COLO829 (cell line): ENCODE measurements around the gene COX6B2.

Experiments used
- DNase-seq: peaks from one replicate; pipeline ENCODE4 v3.0.0; 2012; ENCODE audit warnings: low spot score

Gene COX6B2

DNA sequence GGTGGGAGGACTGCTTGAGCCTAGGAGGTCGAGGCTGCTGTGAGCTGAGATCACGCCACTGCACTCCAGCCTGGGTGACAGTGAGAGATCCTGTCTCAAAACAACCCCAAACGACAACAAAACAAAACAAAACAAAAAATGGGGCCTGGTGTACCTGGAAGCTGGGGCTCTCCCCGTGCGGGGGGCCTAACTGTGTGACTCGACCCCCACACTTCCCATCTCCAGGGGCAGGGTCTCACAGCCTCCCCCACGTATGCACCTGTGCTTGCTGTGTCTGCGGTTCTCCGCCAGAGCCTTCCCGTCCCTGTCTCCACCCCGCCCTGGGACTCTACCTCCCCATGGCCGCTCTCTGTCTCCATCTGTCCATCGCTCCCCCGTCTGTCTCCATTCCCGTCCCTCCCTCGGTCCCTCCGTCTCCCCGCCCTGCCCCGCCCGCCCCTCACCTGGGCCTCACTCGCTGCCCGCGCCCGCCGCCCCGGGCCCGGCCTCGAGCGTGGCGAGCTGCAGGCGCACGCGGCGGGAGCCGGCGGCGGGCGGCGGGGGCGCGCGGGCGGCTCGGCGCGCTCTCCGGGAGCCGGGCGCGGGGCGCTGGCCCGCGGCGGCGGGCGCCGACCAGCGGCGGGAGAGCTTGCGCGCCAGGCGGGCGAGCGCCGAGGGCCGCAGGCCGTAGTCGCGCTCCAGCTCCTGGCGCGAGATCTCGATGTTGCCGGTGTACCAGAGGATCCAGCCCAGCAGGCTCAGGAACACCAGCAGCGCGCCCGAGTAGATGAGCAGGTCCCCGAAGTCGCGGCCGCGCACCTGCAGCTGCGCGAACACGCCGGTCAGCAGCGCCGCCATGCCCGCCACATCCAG is 29.0 kb upstream of the COX6B2 start:
- no peak for DNase-seq

DNA sequence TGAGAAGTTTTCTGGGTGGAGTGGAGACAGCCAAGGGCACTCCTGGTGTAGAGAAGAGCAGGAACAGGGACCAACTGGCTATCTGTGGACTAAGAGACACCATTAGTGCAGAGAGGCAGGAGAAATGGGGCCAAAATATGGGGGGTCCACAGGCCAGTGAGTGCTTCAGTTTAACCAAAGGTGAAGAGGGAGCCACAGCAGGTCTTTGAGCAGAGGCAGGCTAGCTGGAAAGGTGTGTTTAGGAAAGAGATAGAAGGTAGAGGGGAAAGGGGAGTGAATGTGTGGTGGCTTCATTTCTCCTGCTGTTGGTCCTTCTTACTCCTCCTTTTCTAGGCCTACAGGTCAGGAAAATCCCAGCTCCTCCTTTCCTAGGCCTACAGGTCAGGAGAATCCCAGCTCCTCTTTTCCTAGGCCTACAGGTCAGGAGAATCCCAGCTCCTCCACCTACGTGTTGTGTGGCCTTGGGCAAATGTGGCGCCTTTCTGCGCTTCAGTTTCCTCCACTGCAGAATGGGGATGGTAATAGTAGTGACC is 28.1 kb upstream of the COX6B2 start:
- DNase-seq = no peak

DNA sequence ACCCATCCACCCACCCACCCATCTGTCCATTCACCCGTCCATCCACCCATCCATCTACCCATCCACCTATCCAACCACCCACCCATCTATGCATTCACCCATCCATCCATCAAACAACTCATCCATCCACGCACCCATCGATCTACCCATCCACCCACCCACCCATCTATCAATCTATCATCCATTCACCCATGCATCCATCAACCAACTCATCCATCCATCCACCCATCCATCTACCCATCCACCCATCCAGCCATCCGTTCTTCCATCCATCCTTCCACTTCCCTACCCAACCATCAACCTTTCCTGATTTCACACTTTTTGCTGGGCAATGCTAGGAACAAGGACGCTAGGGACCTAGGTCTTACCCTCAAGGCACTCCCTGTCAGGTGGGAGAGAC is 27.5 kb upstream of the COX6B2 start:
- no peak for DNase-seq

GRCh38 chr19:55379174-55379573 is 24.7 kb upstream of the COX6B2 start:
- no peak for DNase-seq

DNA sequence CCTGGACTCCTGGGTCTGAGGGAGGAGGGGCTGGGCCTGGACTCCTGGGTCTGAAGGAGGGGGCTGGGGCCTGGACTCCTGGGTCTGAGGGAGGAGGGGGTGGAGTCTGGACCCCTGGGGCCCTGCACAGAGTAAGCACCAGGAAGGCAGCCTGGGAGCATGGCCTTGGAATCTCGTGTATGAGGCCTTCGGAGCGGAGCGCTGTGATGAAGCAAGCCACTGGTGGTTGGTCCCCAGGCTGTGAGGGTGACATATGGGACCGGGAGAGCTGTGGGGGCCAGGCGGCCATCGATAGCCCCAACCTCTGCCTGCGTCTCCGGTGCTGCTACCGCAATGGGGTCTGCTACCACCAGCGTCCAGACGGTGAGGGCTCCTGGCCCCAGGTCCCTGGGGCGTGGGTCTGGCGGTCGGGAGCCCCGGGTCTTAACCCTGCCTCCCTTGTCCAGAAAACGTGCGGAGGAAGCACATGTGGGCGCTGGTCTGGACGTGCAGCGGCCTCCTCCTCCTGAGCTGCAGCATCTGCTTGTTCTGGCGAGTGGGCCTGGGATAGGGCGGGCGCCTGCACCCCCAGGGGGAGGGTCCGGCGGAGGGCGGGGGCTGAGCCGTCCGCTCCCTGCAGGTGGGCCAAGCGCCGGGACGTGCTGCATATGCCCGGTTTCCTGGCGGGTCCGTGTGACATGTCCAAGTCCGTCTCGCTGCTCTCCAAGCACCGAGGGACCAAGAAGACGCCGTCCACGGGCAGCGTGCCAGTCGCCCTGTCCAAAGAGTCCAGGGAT is 23.0 kb upstream of the COX6B2 start:
- no peak for DNase-seq

GRCh38 chr19:55376241-55376933 is 21.9 kb upstream of the COX6B2 start, which contains the start of gene TMEM190:
TSS of gene TMEM190 (plus strand) at chr19:55376826. CDS start at chr19:55376854, 28 bp downstream.
- no peak for DNase-seq

DNA sequence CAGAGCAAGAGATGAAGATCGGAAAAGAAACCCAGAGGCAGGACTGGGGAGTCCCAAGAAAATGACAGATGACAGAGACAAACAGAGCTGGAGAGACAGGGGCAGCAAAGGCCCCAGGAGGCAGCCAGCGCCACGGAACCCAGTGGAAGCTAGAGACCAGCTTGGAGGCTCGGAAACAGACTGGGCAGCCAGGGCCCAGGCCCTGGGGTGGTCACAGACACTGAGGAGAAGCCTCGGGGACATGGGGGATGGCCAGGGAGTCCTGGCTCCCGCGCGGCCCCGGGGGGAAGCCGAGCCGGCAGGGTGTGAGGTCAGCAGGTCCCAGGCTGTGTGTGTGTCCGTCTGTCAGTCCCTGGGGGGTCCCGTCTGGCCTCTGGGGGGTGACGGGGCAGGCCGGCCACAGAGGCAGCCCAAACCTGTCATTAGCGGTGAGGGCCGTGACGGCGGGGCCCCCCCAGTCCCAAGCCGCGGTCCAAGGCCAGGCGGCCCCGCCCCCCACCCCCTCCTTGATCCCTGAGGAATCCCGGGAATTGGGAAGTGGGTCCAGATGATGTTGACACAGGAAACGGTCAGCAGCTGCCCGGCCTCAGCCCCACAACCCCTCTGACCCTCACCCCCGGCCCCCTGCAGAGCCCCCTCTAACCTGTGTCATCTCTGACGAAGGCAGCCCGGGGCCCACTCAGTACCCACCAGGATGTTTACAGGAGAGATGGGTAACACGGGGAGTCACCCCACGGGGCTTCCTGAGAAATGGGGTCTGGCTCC is 19.7 kb upstream of the COX6B2 start:
- no peak for DNase-seq

- no peak for DNase-seq
These were observed 18.9 kb upstream of the COX6B2 start for GRCh38 chr19:55373306-55373992.

- DNase-seq = no peak
These were observed 18.0 kb upstream of the COX6B2 start for GRCh38 chr19:55372316-55373081.

DNA sequence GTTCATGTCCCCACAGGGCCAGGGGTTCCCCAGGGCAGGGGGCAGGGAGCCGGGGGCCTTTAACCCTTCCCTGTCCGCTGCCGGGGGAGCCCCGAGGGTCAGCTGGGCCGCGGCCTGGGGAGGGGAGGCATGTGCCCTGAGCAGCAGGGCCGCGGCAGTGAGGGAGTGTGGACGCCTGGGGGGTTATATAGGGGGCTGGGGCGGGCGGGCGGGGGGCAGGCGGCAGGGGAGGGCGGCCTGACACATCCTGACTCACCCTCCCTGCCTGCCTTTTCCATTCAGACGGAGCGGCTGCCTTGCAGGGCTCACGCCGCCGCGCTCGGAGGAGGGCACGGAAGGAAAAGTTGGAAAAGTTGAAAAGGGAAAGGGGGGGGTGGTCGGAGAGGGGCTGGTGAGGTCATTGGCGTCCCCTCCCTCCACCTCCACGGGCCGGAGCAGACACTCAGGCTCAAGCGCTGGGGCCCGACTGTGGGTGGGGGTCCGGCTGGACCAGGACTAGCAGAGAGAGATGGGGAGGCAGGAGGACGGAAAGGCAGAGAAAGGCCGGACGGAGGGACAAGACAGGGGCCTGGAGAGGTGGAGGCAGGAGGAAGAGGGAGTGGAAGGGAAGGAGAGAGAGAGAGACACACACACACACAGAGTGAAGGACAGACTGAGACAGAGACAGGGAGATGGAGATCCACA is 15.9 kb upstream of the COX6B2 start, which contains the start of gene IL11:
TSS of gene IL11 (minus strand) at position 159 of the 684 bp plus-strand sequence. CDS start at position 6, 153 bp downstream.
- DNase-seq = no peak

DNA sequence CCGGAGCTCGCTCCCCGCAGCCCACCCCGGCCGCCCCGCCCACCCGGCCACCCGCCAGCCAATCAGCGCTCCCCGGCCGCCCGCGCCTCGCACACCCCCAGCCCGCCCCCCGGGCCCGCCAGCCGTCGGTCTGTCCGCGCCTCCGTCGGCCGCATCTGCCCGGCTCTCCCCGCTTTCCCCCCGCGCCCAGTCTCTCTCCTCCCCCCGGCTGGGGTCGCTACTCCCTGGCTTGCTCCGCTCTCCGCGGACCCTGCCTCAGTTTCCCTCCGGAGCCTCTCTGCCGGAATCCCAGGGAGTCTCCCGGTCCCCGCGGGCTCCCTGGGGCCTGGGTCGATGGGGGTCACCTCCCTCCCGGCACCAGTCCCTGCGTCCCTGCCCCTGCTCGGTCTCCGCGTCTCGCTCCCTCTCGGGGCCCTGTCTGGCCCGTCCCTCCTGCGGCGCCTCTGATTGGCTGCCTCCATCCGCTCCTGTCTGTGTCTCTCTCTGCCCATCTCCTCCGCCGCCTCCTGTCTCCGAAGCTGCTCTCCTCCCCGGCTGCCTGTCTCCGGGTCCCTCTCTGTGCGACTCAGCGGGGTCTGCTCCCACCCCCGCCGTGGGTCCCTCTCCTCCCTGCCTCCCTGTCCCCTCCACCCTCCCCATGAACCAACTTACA is 15.3 kb upstream of the COX6B2 start:
- peak; percentile 54 for DNase-seq

DNA sequence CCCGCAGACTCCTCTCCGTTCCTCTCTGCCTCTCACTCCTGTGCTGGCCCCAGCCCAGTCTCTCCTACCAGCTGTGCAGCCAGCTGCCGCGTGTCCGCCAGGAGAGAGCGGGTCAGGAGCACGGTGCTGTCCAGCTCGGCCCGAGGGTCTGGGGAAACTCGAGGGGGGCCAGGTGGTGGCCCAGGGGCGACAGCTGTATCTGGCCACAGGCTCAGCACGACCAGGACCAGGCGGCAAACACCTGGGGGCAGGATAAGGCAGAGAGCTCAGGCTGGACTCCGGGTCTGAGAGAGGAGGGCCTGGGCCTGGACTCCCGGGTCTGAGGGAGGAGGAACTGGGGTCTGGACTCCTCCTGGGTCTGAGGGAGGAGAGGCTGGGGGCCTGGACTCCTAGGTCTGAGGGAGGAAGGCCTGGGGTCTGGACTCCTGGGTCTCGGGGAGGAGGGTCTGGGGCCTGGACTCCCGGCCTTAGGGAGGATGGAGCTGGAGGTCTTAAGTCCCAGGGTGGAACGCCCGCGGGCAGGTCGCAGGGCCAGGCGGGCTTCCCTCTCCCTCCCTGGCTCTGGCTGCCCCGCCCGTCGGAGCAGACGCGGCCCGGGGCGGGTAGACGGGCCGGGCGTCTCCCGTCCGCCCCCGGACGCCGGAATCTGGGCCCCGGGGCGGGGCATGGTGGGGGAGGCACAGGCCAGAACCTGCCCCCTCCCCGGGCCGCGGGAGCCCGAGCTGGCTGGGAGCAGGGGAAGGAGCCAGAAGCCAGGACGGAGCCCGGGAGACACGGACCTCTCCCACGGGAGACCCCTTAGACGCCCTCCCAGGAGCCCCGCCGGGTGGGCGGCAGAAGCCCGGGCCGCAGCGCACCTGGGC is 14.4 kb upstream of the COX6B2 start:
- no peak for DNase-seq

- DNase-seq = no peak
These were observed 13.6 kb upstream of the COX6B2 start for GRCh38 chr19:55368106-55368505.

DNA sequence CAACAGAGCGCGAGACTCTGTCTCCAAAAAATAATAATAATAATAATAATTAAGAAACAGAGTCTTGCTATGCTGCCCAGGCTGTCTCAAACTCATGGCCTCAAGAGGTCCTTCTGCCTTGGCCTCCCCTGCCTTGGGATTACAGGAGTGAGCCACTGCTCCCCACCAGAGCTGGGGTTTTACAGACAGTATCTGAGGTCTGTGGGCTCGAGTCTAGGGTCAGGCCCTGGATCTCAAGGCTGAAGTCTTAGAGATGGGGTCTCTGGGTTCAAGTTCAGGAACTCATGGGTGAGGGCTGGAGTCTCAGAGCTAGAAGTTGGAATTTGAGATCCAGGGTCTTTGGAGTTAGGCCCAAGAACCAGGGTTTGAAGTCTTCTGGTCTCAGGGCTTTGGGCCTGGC is 12.3 kb upstream of the COX6B2 start:
- DNase-seq = no peak

- DNase-seq = no peak
These were observed 11.4 kb upstream of the COX6B2 start for GRCh38 chr19:55365964-55366363.

- no peak for DNase-seq
These were observed 10.7 kb upstream of the COX6B2 start for GRCh38 chr19:55365245-55365644.

DNA sequence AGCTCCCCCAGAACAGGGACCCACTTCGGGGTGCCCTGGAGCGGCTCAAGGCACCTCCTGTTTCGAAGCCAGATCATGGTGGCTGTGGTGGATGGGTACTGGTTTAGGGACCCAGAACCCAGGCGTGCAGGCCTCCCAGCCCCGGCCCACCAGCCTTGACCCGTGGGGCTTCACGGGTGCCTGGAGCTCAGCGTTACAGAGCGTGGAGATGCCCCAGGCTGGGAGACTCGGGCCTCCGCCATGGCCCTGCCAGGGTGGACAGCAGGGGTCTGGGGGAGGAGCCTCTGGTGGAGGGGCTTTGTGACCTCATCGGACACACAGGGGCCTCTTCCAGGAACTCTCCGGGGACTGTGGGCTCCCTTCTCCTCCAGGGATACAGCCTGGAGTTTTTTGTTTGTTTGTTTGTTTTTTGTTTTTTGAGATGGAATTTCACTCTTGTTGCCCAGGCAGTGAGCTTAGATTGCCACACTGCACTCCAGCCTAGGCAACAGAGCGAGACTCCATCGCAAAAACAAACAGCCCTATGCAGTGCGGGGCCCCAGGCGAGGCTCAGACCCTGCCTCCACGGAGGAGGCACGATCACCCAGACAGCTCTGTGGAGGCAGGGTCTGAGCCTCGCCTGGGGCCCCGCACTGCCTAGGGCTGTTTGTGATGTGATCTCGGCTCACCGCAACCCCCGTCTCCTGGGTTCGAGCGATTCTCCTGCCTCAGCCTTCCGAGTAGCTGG is 8.6 kb upstream of the COX6B2 start, which contains the start of gene GARIN5B:
TSS of gene GARIN5B (minus strand) at position 271 of the 727 bp plus-strand sequence. CDS start at position 77, 194 bp downstream.
- DNase-seq = no peak
